Kidney tubule cell (primary cell): ENCODE data around the gene CNOT4.
A peak's percentile ranks its signal among the peaks of the same experiment; 100 is the strongest.
"Not testable (repeated sequence)": the region's sequence is repeated elsewhere in the genome, so short reads cannot be mapped to it uniquely, and the experiment has no call there.

Source experiments
- DNase-seq: peaks from one replicate; pipeline ENCODE4 v3.0.0-alpha.2; 2018; ENCODE audit warnings: low spot score

CNOT4 gene

GRCh38 chr7:135322571-135323340, 187.1 kb downstream of the CNOT4 start:
- DNase-seq, result no peak

GRCh38 chr7:135321556-135321955, 188.3 kb downstream of the CNOT4 start:
- peak; percentile 28 for DNase-seq

GRCh38 chr7:135320953-135321352, 188.9 kb downstream of the CNOT4 start:
- DNase-seq, result not testable (repeated sequence)

- DNase-seq, result peak; percentile 93
Measured at GRCh38 chr7:135320268-135320667, 189.6 kb downstream of the CNOT4 start.

GRCh38 chr7:135317676-135318325, 192.1 kb downstream of the CNOT4 start:
- peak; percentile 87 for DNase-seq

- no peak for DNase-seq
Measured at GRCh38 chr7:135316648-135317313, 193.1 kb downstream of the CNOT4 start.

- no peak for DNase-seq
Measured at GRCh38 chr7:135313971-135314370, 195.9 kb downstream of the CNOT4 start.
